OCI-LY1 (cell line): ENCODE results near the gene REC114.

Source experiments
- H2AFZ ChIP-seq: fragments of 200-600 bp; sonication (generic), shearing (Covaris generic); 2 replicates; pipeline ENCODE4 v1.6.0; 2014; ENCODE audit warnings: antibody characterized with exemption, mild to moderate bottlenecking, low read length
- H3F3A ChIP-seq: fragments of 200-600 bp; sonication (generic), shearing (Covaris generic); 2 replicates; pipeline ENCODE4 v1.6.0; 2014; ENCODE audit warnings: mild to moderate bottlenecking, antibody characterized with exemption, low read length, moderate library complexity; ENCODE audit not compliant: insufficient read depth
- H3K27ac ChIP-seq: fragments of 200-600 bp; sonication (generic); 2 replicates; pipeline ENCODE4 v1.5.1; 2014; ENCODE audit warnings: low read length, mixed run types, mild to moderate bottlenecking, low read depth; ENCODE audit not compliant: poor library complexity, severe bottlenecking
- H3K27me3 ChIP-seq: fragments of 200-600 bp; sonication (generic); 2 replicates; pipeline ENCODE4 v1.6.0; 2014; ENCODE audit warnings: antibody characterized with exemption, mild to moderate bottlenecking, low read length, moderate library complexity; ENCODE audit not compliant: insufficient read depth
- H3K36me3 ChIP-seq: fragments of 200-600 bp; sonication (generic); 2 replicates; pipeline ENCODE4 v1.6.1; 2014; ENCODE audit warnings: mild to moderate bottlenecking, antibody characterized with exemption, low read length, moderate library complexity, mixed read lengths; ENCODE audit not compliant: insufficient read depth
- H3K4me1 ChIP-seq: fragments of 200-600 bp; sonication (generic); 2 replicates; pipeline ENCODE4 v1.5.1; 2014; ENCODE audit warnings: mild to moderate bottlenecking, low read length, moderate library complexity; ENCODE audit not compliant: insufficient read depth, severe bottlenecking
- H3K4me2 ChIP-seq: fragments of 200-600 bp; sonication (generic), shearing (Covaris generic); 2 replicates; pipeline ENCODE4 v1.6.1; 2014; ENCODE audit warnings: low read length
- H3K4me3 ChIP-seq: fragments of 200-600 bp; sonication (generic); 2 replicates; pipeline ENCODE4 v1.5.1; 2014; ENCODE audit warnings: low read length, low read depth, mild to moderate bottlenecking, mixed read lengths; ENCODE audit not compliant: poor library complexity, severe bottlenecking
- H3K79me2 ChIP-seq: fragments of 200-600 bp; shearing (Covaris generic); 2 replicates; pipeline ENCODE4 v1.6.1; 2016; ENCODE audit warnings: mixed run types, low read length, mixed read lengths; ENCODE audit not compliant: insufficient read depth
- H3K9ac ChIP-seq: fragments of 200-600 bp; sonication (generic), shearing (Covaris generic); 2 replicates; pipeline ENCODE4 v1.6.1; 2014; ENCODE audit warnings: mild to moderate bottlenecking, low read length, mixed read lengths
- H3K9me2 ChIP-seq: fragments of 200-600 bp; sonication (generic), shearing (Covaris generic); 2 replicates; pipeline ENCODE4 v1.6.1; 2014; ENCODE audit warnings: low read depth, mild to moderate bottlenecking, low read length, mixed read lengths
- H3K9me3 ChIP-seq: fragments of 200-600 bp; shearing (Covaris generic); 2 replicates; pipeline ENCODE4 v1.6.1; 2014; ENCODE audit warnings: low read length, mixed read lengths
- H4K20me1 ChIP-seq: fragments of 200-600 bp; sonication (generic), shearing (Covaris generic); 2 replicates; pipeline ENCODE4 v1.6.0; 2016; ENCODE audit warnings: mild to moderate bottlenecking, low read length; ENCODE audit not compliant: insufficient read depth
- EZH2 ChIP-seq: fragments of 200-600 bp; sonication (generic), shearing (Covaris generic); IDR thresholded peaks from 2 replicates; pipeline ENCODE4 v1.8.0; 2017; ENCODE audit warnings: borderline replicate concordance, mixed run types, mild to moderate bottlenecking, antibody characterized with exemption, low read length, moderate library complexity, mixed read lengths
- TF ChIP-seq, protein P1 (sequence below): fragments of 200-600 bp; sonication (generic), shearing (Covaris generic); IDR thresholded peaks from 2 replicates; pipeline ENCODE4 v1.5.1; 2017; ENCODE audit warnings: mild to moderate bottlenecking, antibody characterized with exemption, low read length, moderate library complexity, mixed read lengths

Gene REC114

DNA sequence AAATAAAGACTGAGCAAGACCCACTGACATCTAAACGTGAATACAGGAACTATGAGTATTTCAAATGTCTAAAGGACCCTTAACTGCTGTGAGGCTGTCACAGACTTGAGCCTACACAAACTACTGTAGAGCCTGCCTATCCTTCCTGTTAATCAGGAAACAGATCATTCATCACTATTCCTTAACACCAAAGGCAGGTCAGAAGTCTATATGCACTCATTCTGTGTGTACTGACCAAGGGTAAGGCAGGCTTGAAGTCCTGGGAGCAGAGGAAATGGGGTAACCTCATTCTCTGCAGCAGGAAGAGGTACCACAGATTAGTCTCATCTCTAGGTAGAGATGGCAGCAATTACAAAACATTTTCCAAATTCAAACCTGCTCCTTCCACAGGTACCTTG, 159.5 kb downstream of the REC114 start:
- Histone ChIP-seq H2AFZ (no peak overlapping the region), H3K27ac (no peak overlapping the region), H3K9me3 (no peaks in the 10 kb centered on the region), H4K20me1 (no peaks in the 10 kb centered on the region), H3F3A (no peaks in the 10 kb centered on the region), H3K9ac (no peak overlapping the region), H3K27me3 (no peaks in the 10 kb centered on the region), H3K4me2 (no peak overlapping the region), H3K36me3 (no peaks in the 10 kb centered on the region), H3K9me2 (no peaks in the 10 kb centered on the region), H3K4me3 (no peak overlapping the region), H3K79me2 (peaks cover 47% of the 10 kb centered on the region), H3K4me1 (no peaks in the 10 kb centered on the region)
- no peak for TF ChIP-seq EZH2
- TF ChIP-seq, protein P1, sequence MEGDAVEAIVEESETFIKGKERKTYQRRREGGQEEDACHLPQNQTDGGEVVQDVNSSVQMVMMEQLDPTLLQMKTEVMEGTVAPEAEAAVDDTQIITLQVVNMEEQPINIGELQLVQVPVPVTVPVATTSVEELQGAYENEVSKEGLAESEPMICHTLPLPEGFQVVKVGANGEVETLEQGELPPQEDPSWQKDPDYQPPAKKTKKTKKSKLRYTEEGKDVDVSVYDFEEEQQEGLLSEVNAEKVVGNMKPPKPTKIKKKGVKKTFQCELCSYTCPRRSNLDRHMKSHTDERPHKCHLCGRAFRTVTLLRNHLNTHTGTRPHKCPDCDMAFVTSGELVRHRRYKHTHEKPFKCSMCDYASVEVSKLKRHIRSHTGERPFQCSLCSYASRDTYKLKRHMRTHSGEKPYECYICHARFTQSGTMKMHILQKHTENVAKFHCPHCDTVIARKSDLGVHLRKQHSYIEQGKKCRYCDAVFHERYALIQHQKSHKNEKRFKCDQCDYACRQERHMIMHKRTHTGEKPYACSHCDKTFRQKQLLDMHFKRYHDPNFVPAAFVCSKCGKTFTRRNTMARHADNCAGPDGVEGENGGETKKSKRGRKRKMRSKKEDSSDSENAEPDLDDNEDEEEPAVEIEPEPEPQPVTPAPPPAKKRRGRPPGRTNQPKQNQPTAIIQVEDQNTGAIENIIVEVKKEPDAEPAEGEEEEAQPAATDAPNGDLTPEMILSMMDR: no peak

DNA sequence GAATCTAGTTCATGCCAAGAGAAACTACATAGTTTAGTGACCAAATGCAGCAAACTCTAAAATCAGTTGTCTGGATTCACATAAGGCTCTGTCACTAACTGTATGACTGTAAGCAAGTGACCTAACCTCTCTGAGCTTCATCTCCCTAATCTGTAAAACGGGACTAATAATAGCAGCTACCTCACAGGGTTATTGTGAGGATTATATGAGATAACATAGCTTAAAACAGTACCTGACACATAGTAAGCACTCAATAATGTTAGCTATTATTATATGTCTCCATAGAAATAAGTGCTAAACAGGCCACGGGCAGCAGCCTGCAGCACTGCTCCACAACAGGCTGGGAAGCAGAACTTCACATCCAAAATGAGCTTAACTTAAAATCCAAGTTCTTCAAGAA, 160.0 kb downstream of the REC114 start:
- no peaks in the 10 kb centered on the region for H3K9me3 ChIP-seq
- H3K4me3 ChIP-seq: no peak overlapping the region
- H3K79me2 ChIP-seq: peaks cover 52% of the 10 kb centered on the region
- H3F3A ChIP-seq: no peaks in the 10 kb centered on the region
- no peak overlapping the region for H3K27ac ChIP-seq
- no peaks in the 10 kb centered on the region for H3K27me3 ChIP-seq
- no peaks in the 10 kb centered on the region for H4K20me1 ChIP-seq
- no peak overlapping the region for H3K4me2 ChIP-seq
- no peaks in the 10 kb centered on the region for H3K9me2 ChIP-seq
- no peaks in the 10 kb centered on the region for H3K36me3 ChIP-seq
- no peak for TF ChIP-seq EZH2
- TF ChIP-seq, protein P1: no peak
- no peaks in the 10 kb centered on the region for H3K4me1 ChIP-seq
- H3K9ac ChIP-seq: no peak overlapping the region
- H2AFZ ChIP-seq: no peak overlapping the region

DNA sequence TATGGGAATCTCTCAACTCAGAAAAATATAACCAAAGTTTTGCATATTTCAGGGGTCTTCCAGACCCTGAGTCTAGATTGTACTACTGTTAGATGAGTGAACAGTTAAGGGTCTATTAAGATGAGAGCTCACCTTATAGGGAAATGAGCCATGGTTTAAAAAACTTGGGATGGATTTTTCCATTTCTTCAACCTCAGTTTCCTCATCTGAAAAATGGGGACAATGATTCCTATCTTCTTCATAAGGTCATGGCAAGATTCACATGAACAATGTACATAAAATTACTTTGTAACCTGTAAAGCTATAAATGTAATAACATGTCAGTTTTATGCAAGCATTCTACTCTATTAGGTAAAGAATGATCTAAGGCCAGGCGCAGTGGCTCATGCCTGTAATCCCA, 161.5 kb downstream of the REC114 start:
- peaks cover 63% of the 10 kb centered on the region for H3K79me2 ChIP-seq
- no peaks in the 10 kb centered on the region for H3F3A ChIP-seq
- no peak overlapping the region for H3K27ac ChIP-seq

More for the DNA sequence above, 161.5 kb downstream of the REC114 start:
- Histone ChIP-seq H3K4me1 (no peaks in the 10 kb centered on the region), H3K9ac (no peak overlapping the region), H3K4me3 (no peak overlapping the region), H4K20me1 (no peaks in the 10 kb centered on the region), H3K9me3 (no peaks in the 10 kb centered on the region), H3K36me3 (no peaks in the 10 kb centered on the region), H3K27me3 (no peaks in the 10 kb centered on the region), H3K4me2 (no peak overlapping the region), H2AFZ (no peak overlapping the region), H3K9me2 (no peaks in the 10 kb centered on the region)
- no peak for TF ChIP-seq EZH2
- TF ChIP-seq, protein P1: no peak
